GM12892 (cell line): ENCODE results near the gene JAKMIP2.

Source experiments
- POLR2A ChIP-seq: IDR thresholded peaks from 2 replicates; pipeline ENCODE4 v1.6.1; 2011; ENCODE audit warnings: low read depth, low read length, control low read depth
- POLR2AphosphoS5 ChIP-seq: IDR thresholded peaks from 2 replicates; pipeline ENCODE4 v1.6.1; 2011; ENCODE audit warnings: low read depth, low read length, control low read depth
- TAF1 ChIP-seq: IDR thresholded peaks from 2 replicates; pipeline ENCODE4 v1.6.1; 2011; ENCODE audit warnings: low read depth, mild to moderate bottlenecking, control low read depth, low read length, borderline replicate concordance

- TF ChIP-seq POLR2A (no peak), POLR2AphosphoS5 (no peak), TAF1 (no peak)
Measured at GRCh38 chr5:147699496-147700088, 82.9 kb downstream of the JAKMIP2 start.
